B cell (primary cell): ENCODE measurements around the gene ARHGEF26. TPM values are rescaled to one million over a fixed set of nuclear protein-coding genes. Genes with fewer than 3 reads are reported as not detected.

Experiments
- ATAC-seq: fragments of 200-7000 bp; cut with Tn5 transposase; one replicate; pipeline ENCODE4 v1.10.0; 2021; ENCODE audit warnings: low read depth, mild to moderate bottlenecking, moderate number of reproducible peaks, moderate library complexity
- CTCF ChIA-PET: fragments of 350-600 bp; sonication (Branson Sonifier 250); formaldehyde crosslinking; loops from one replicate; lab custom pipeline; 2021; ENCODE audit warnings: antibody characterized with exemption, inconsistent platforms; lab: Charles Lee
- POLR2A ChIA-PET: fragments of 350-600 bp; sonication (Branson Sonifier 250); formaldehyde crosslinking; loops from one replicate; lab custom pipeline; 2021; ENCODE audit warnings: antibody characterized with exemption; lab: Charles Lee
- DNase-seq: peaks from one replicate; pipeline ENCODE4 v3.0.0; 2013
- H2AFZ ChIP-seq: 2 replicates; pipeline ENCODE4 v1.6.1; 2012; ENCODE audit warnings: mild to moderate bottlenecking, low read depth, low read length; ENCODE audit not compliant: insufficient read depth, poor library complexity, severe bottlenecking
- H3K27ac ChIP-seq, 2 donors: 1 replicate in 1 of 2; 2 replicates in 1 of 2; pipeline ENCODE4 v1.5.1; 2012 to 2013; ENCODE audit warnings: low read length in 2 of 2, mild to moderate bottlenecking in 2 of 2, moderate library complexity in 1 of 2
- H3K27me3 ChIP-seq, 4 experiments: fragments of 200-600 bp in 1 of 4; sonication (generic) in 1 of 4; replicated peaks in 1 of 4; 1 replicate in 2 of 4; 2 replicates in 2 of 4; pipeline versions ENCODE4 v1.6.1 to v1.7.0; 2013 to 2016; ENCODE audit warnings: low read length in 3 of 4, mild to moderate bottlenecking in 2 of 4, mixed read lengths in 1 of 4, moderate library complexity in 1 of 4; ENCODE audit not compliant: insufficient read depth in 4 of 4, control insufficient read depth in 3 of 4; ENCODE audit errors: control extremely low read depth in 1 of 4
- H3K36me3 ChIP-seq, 2 experiments: replicated peaks in 1 of 2; 1 replicate in 1 of 2; 2 replicates in 1 of 2; pipeline versions ENCODE4 v1.6.1 to v1.7.1; 2013; ENCODE audit warnings: low read length in 1 of 2; ENCODE audit not compliant: insufficient read depth in 2 of 2, control insufficient read depth in 1 of 2; ENCODE audit errors: control extremely low read depth in 1 of 2, extremely low read depth in 1 of 2
- H3K4me1 ChIP-seq, 2 donors: fragments of 200-600 bp in 1 of 2; sonication (generic) in 1 of 2; 1 replicate in 1 of 2; 2 replicates in 1 of 2; pipeline versions ENCODE4 v1.5.1 to v1.6.1; 2013 to 2017; ENCODE audit warnings: low read length in 2 of 2; ENCODE audit not compliant: control insufficient read depth in 2 of 2, insufficient read depth in 2 of 2
- H3K4me2 ChIP-seq: replicated peaks from 2 replicates; pipeline ENCODE3; 2012; ENCODE audit warnings: mild to moderate bottlenecking, low read depth, low read length; ENCODE audit not compliant: poor library complexity, severe bottlenecking
- H3K4me3 ChIP-seq, 5 experiments: fragments of 200-600 bp in 1 of 5; sonication (generic) in 1 of 5; 1 replicate in 3 of 5; 2 replicates in 2 of 5; pipeline versions ENCODE4 v1.5.1 to v1.7.0; 2011 to 2016; ENCODE audit warnings: low read length in 4 of 5, mild to moderate bottlenecking in 4 of 5, low read depth in 2 of 5, control low read depth in 1 of 5, moderate library complexity in 1 of 5; ENCODE audit not compliant: insufficient read depth in 1 of 5; ENCODE audit errors: control extremely low read depth in 1 of 5, extremely low read depth in 1 of 5
- H3K79me2 ChIP-seq: fragments of 200-600 bp; sonication (generic); one replicate; pipeline ENCODE4 v1.6.0; 2016; ENCODE audit warnings: low read length; ENCODE audit not compliant: control insufficient read depth, insufficient read depth
- H3K9ac ChIP-seq: fragments of 200-600 bp; sonication (generic); 2 replicates; pipeline ENCODE4 v1.6.1; 2017; ENCODE audit warnings: mild to moderate bottlenecking, low read length, moderate library complexity
- H3K9me3 ChIP-seq, 3 donors: one replicate each; pipeline versions ENCODE4 v1.6.1 to v1.7.1; 2013; ENCODE audit warnings: low read length in 2 of 3; ENCODE audit not compliant: control insufficient read depth in 2 of 3, insufficient read depth in 1 of 3; ENCODE audit errors: control extremely low read depth in 1 of 3
- H4K20me1 ChIP-seq: 2 replicates; pipeline ENCODE4 v1.6.0; 2012; ENCODE audit warnings: mild to moderate bottlenecking, low read length; ENCODE audit not compliant: insufficient read depth, control insufficient read depth, poor library complexity, severe bottlenecking
- H3K27ac Mint-ChIP-seq: one replicate; pipeline ENCODE4 v1.8.0; 2021; ENCODE audit warnings: mixed read lengths
- H3K27me3 Mint-ChIP-seq: one replicate; pipeline ENCODE4 v1.8.0; 2021; ENCODE audit warnings: mixed read lengths
- H3K4me1 Mint-ChIP-seq: one replicate; pipeline ENCODE4 v1.8.0; 2021; ENCODE audit warnings: mixed read lengths
- H3K4me3 Mint-ChIP-seq: one replicate; pipeline ENCODE4 v1.8.0; 2021; ENCODE audit warnings: mixed read lengths
- H3K9me3 Mint-ChIP-seq: one replicate; pipeline ENCODE4 v1.8.0; 2022; ENCODE audit warnings: mixed read lengths; ENCODE audit not compliant: insufficient read depth
- EZH2 ChIP-seq: IDR thresholded peaks from 2 replicates; pipeline ENCODE4 v1.6.1; 2012; ENCODE audit warnings: borderline replicate concordance, low read depth, mild to moderate bottlenecking, moderate library complexity, low read length; ENCODE audit not compliant: insufficient read depth, poor library complexity, severe bottlenecking
- WGBS: methylation state at CpG from one replicate; pipeline ENCODE4 v1.1.5; 2013; ENCODE audit warnings: missing lambda C conversion rate; ENCODE audit not compliant: insufficient coverage; 5-methylcytosine and 5-hydroxymethylcytosine counted together
- intact Hi-C: fragments of 100-400 bp; cut with micrococcal nuclease; formaldehyde crosslinking; loops from one replicate; pipeline ENCODE4 v1.10.0; 2022
- polyA plus RNA-seq: library from polyadenylated mRNA; depleted of rRNA; stranded (reverse); fragments of >200 nt; gene quantifications from 2 replicates; pipeline ENCODE4 v1.2.3, GENCODE V29; 2012
- total RNA-seq, 2 donors: library from RNA; stranded (reverse); fragments of 120-200 nt in 1 of 2; gene quantifications; 1 replicate in 1 of 2; 2 replicates in 1 of 2; pipeline versions ENCODE4 v1.2.3 to v1.2.4, GENCODE V29; 2013 to 2022
- TF ChIP-seq, protein P1 (sequence below): fragments of 200-600 bp; IDR thresholded peaks from one replicate; pipeline ENCODE4 v1.8.0; 2022; ENCODE audit warnings: antibody characterized with exemption, mild to moderate bottlenecking

Gene ARHGEF26
- total and polyA plus RNA-seq, 2 donors (not counting 1 experiment from before 2014, with no cell fraction given) = not detected

GRCh38 chr3:154194877-154195276 lies 73.7 kb downstream of the ARHGEF26 start:
- Histone ChIP-seq H3K27me3 (no peaks in the 10 kb centered on the region), H3K27ac (no peak overlapping the region), H3K4me2 (no peak overlapping the region), H2AFZ (no peak overlapping the region), H4K20me1 (no peaks in the 10 kb centered on the region), H3K4me3 (no peak overlapping the region), H3K9ac (no peak overlapping the region), H3K4me1 (no peaks in the 10 kb centered on the region), H3K36me3 (no peaks in the 10 kb centered on the region), H3K79me2 (no peaks in the 10 kb centered on the region), H3K9me3 (no peaks in the 10 kb centered on the region)
- Mint-ChIP-seq H3K9me3 (peaks cover 4% of the 10 kb centered on the region), H3K4me1 (no peaks in the 10 kb centered on the region), H3K27ac (no peak overlapping the region), H3K4me3 (no peak overlapping the region), H3K27me3 (peaks cover 6% of the 10 kb centered on the region)
- ChIA-PET CTCF (no interaction called here), POLR2A (no interaction called here)
- intact Hi-C loops = no loop called here
- DNase-seq = no peak
- TF ChIP-seq EZH2 = no peak
- TF ChIP-seq, protein P1, sequence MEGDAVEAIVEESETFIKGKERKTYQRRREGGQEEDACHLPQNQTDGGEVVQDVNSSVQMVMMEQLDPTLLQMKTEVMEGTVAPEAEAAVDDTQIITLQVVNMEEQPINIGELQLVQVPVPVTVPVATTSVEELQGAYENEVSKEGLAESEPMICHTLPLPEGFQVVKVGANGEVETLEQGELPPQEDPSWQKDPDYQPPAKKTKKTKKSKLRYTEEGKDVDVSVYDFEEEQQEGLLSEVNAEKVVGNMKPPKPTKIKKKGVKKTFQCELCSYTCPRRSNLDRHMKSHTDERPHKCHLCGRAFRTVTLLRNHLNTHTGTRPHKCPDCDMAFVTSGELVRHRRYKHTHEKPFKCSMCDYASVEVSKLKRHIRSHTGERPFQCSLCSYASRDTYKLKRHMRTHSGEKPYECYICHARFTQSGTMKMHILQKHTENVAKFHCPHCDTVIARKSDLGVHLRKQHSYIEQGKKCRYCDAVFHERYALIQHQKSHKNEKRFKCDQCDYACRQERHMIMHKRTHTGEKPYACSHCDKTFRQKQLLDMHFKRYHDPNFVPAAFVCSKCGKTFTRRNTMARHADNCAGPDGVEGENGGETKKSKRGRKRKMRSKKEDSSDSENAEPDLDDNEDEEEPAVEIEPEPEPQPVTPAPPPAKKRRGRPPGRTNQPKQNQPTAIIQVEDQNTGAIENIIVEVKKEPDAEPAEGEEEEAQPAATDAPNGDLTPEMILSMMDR = no peak
- 85% methylated on average over 2 of the region's 3 CpGs for WGBS
- no peak for ATAC-seq

DNA sequence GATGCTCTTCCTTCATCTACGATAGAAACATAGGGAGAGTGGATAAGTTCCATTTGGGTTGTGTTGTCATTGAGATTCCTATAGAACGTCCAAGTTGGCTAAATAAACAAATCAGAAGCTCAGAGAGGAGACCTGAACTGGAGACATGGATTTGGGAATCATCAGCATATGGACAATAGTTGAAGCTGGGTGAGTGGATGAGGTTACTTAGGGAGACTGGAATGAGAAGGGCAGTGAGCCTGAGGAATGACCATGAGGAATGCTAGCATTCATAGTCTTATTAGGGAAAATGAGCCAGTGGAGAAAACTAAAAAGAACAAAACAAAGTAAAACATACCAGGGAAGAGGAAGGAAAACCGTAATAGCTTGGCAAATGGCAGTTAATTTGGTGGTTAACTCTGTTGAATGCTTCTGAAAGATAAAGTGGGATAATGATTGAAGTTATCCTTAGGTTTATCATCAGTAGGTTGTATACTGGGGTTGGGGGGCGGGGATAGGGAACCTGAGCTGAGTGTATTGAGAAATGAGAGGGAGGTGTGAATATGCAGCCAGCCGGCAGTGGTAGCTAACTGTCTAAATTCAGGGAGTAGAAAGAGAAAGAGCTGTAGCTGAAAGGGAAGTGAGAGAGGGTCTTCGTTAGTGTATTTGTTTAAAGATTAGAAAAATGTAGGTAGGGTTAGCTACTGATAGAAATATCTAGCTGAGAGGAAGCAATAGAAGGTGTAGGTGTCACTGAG lies 74.6 kb downstream of the ARHGEF26 start:
- no peak overlapping the region for H3K4me3 Mint-ChIP-seq
- DNase-seq (no peak), ATAC-seq (no peak)
- H3K9me3 ChIP-seq = no peaks in the 10 kb centered on the region
- H4K20me1 ChIP-seq = no peaks in the 10 kb centered on the region
- H2AFZ ChIP-seq = no peak overlapping the region
- H3K27ac ChIP-seq = no peak overlapping the region
- ChIA-PET CTCF (no interaction called here), POLR2A (no interaction called here)
- H3K36me3 ChIP-seq = no peaks in the 10 kb centered on the region
- intact Hi-C loops = no loop called here
- no peaks in the 10 kb centered on the region for H3K4me1 ChIP-seq
- H3K4me3 ChIP-seq = no peak overlapping the region
- H3K27me3 Mint-ChIP-seq = peaks cover 6% of the 10 kb centered on the region
- H3K79me2 ChIP-seq = no peaks in the 10 kb centered on the region
- peaks cover 5% of the 10 kb centered on the region for H3K9me3 Mint-ChIP-seq
- H3K4me2 ChIP-seq = no peak overlapping the region
- no peaks in the 10 kb centered on the region for H3K27me3 ChIP-seq
- no peaks in the 10 kb centered on the region for H3K4me1 Mint-ChIP-seq
- no peak overlapping the region for H3K27ac Mint-ChIP-seq
- no peak overlapping the region for H3K9ac ChIP-seq
- 50% methylated on average over 6 of the region's 6 CpGs for WGBS
- TF ChIP-seq, protein P1 = no peak
- TF ChIP-seq EZH2 = no peak
